ENCODE data around the gene PANX2.

Gene PANX2

GRCh38 chr22:50226875-50227165 is 56.3 kb downstream of the PANX2 start:
- Histone ChIP-seq H3K27ac (ENCODE audit: low read depth, low read length) (no peak overlapping the region), H3K36me3 (ENCODE audit: insufficient read depth, low read length) (peaks cover 54% of the 10 kb centered on the region), H3K4me1 (ENCODE audit: insufficient read depth, low read length) (no peaks in the 10 kb centered on the region), H3K9me3 (ENCODE audit: low read length) (no peaks in the 10 kb centered on the region), H3K27me3 (ENCODE audit: control insufficient read depth in 1 of 2, insufficient read depth in 2 of 2, low read length in 2 of 2) (no peaks in the 10 kb centered on the region), H3K9ac (ENCODE audit: low read length) (no peak overlapping the region), H3K4me3 (ENCODE audit: low read depth in 1 of 2, low read length in 2 of 2) (no peak overlapping the region)

DNA sequence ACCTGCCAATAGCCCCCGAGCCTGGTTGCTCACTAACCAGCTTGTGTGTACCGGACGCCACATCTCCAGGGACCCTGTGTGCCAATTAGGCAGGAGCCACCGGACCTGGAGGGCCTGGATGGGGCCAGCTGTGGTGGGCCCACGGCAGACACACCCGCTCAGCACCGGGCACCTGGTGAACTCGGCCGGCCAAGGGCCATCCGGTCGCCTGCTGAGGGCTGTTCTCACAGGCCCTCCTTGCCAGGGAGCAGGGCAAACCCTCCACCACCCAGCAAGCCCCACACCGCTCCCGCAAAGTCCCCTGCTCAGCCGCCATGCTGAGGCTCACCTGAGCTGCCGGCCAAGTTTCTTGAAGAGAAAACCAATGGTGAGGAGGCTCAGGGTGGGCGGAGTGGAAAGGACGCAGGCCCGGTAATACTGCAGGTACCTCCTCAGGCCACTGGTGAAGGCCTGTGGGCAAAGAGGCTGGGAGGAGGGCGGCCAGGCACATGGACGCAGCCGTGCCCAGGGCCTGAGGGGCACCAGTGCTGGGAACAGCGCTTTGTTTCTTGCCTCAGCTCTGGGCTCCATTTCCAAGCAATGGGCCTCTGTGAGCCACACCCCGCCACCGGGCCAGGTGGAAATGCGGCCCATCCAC is 57.2 kb downstream of the PANX2 start:
- Histone ChIP-seq H3K9me3 (ENCODE audit: low read length) (no peaks in the 10 kb centered on the region), H3K4me1 (ENCODE audit: insufficient read depth, low read length) (no peaks in the 10 kb centered on the region), H3K4me3 (ENCODE audit: low read depth in 1 of 2, low read length in 2 of 2) (no peak overlapping the region), H3K36me3 (ENCODE audit: insufficient read depth, low read length) (peaks cover 50% of the 10 kb centered on the region), H3K27ac (ENCODE audit: low read depth, low read length) (no peak overlapping the region), H3K9ac (ENCODE audit: low read length) (no peak overlapping the region), H3K27me3 (ENCODE audit: control insufficient read depth in 1 of 2, insufficient read depth in 2 of 2, low read length in 2 of 2) (no peaks in the 10 kb centered on the region)

- Histone ChIP-seq H3K9me3 (ENCODE audit: low read length) (no peaks in the 10 kb centered on the region), H3K9ac (ENCODE audit: low read length) (no peak overlapping the region), H3K27me3 (ENCODE audit: control insufficient read depth in 1 of 2, insufficient read depth in 2 of 2, low read length in 2 of 2) (no peaks in the 10 kb centered on the region), H3K4me3 (ENCODE audit: low read depth in 1 of 2, low read length in 2 of 2) (no peak overlapping the region), H3K4me1 (ENCODE audit: insufficient read depth, low read length) (no peaks in the 10 kb centered on the region), H3K27ac (ENCODE audit: low read depth, low read length) (no peak overlapping the region), H3K36me3 (ENCODE audit: insufficient read depth, low read length) (peaks cover 45% of the 10 kb centered on the region)
Measured at GRCh38 chr22:50228366-50228765, 57.8 kb downstream of the PANX2 start.

DNA sequence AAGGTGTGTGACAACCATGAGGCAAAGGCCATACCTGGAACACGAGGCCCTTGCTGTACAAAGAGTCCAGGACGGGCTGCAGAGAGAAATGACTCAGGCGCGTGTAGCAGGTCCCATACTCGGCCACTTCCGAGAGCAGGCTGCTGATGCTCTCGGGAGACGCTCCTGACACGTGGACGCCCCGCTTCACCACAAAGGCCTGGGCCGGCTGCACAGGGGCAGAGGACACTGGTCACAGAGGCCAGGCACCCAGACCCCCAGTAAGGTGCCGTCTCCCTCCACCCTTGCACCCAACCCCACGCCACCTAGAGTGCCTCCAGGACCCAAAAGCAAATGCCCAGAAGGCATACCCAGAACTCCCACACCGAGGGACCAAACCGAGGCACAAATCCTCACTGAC is 58.8 kb downstream of the PANX2 start:
- Histone ChIP-seq H3K9ac (ENCODE audit: low read length) (no peak overlapping the region), H3K9me3 (ENCODE audit: low read length) (no peaks in the 10 kb centered on the region), H3K27ac (ENCODE audit: low read depth, low read length) (no peak overlapping the region), H3K36me3 (ENCODE audit: insufficient read depth, low read length) (peaks cover 36% of the 10 kb centered on the region), H3K4me1 (ENCODE audit: insufficient read depth, low read length) (no peaks in the 10 kb centered on the region), H3K27me3 (ENCODE audit: control insufficient read depth in 1 of 2, insufficient read depth in 2 of 2, low read length in 2 of 2) (no peaks in the 10 kb centered on the region), H3K4me3 (ENCODE audit: low read depth in 1 of 2, low read length in 2 of 2) (no peak overlapping the region)

Measured in muscle layer of colon (tissue), 2 donors.